ENCODE results near the gene GRIN2D. TPM values are rescaled to one million over a fixed set of nuclear protein-coding genes. Genes with fewer than 3 reads are reported as not detected.

GRIN2D gene
- total and polyA plus RNA-seq, 2 of the 8 experiments (the other 6 are each of a cell fraction or from before 2014, with no cell fraction given) = 2.2 to 12.4 TPM

- H3K27me3 ChIP-seq (replicated peaks in 1 of 4; ENCODE audit: control insufficient read depth in 3 of 4, extremely low read depth in 1 of 4, insufficient read depth in 3 of 4, low read length in 3 of 4) = peaks cover 6 to 50% (median 42%) of the 10 kb centered on the region in 4 experiments
- no peak overlapping the region; the same call in 1 of the 2 replicates for H2BK5ac ChIP-seq (ENCODE audit: low read depth, low read length)
- H3K79me1 ChIP-seq (ENCODE audit: low read depth, low read length) = no peaks in the 10 kb centered on the region
- H4K20me1 ChIP-seq (replicated peaks in 1 of 2; ENCODE audit: control insufficient read depth in 1 of 2, insufficient read depth in 2 of 2, low read length in 2 of 2) = no peaks in the 10 kb centered on the region
- H2BK20ac ChIP-seq (ENCODE audit: low read length) = no peak overlapping the region
- no peak overlapping the region for H2BK12ac ChIP-seq (ENCODE audit: low read depth, low read length)
- ChIA-PET CTCF (ENCODE audit: partially characterized antibody) (interaction anchor here (0.7 to 0.9 kb wide), 2 partner anchors 36 to 66 kb away, joined by 3 read pairs; no protein-coding TSS in a partner anchor), POLR2A (ENCODE audit: partially characterized antibody) (interaction anchor here (0.7 to 4.0 kb wide), 10 partner anchors 7 to 223 kb away, joined by 3 to 20 read pairs (median 4); partner anchors contain the start of genes SPHK2, SYNGR4 and TMEM143)
- H2BK15ac ChIP-seq (ENCODE audit: low read length) = peak overlapping the region; percentile 12; the same call in 1 of the 2 replicates
- H3K79me2 ChIP-seq (ENCODE audit: control insufficient read depth in 1 of 2, insufficient read depth in 2 of 2, low read length in 2 of 2) = no peaks in the 10 kb centered on the region
- DNase-seq (ENCODE audit: low read depth in 1 of 2, low spot score in 2 of 2) (peak in 1 of 2 experiments; percentile 60), FAIRE-seq (no peak)
- H2AK5ac ChIP-seq (ENCODE audit: low read depth, low read length) = peak overlapping the region; percentile 39; the same call in 1 of the 2 replicates
- H3K4me1 ChIP-seq (replicated peaks in 1 of 4; ENCODE audit: control insufficient read depth in 3 of 4, insufficient read depth in 4 of 4, low read length in 3 of 4) = peaks cover 3 to 50% (median 36%) of the 10 kb centered on the region in 4 experiments
- H4K5ac ChIP-seq (ENCODE audit: insufficient read length, low read depth, low read length) = no peak overlapping the region
- no peak overlapping the region for H3K27ac ChIP-seq (ENCODE audit: low read depth, low read length)
- H3K4me2 ChIP-seq (ENCODE audit: insufficient read depth in 1 of 2, low read depth in 2 of 2, low read length in 2 of 2) = peak overlapping the region; percentile 8 to 81; a peak in 2 of 4 replicates
- H3K4me3 ChIP-seq (ENCODE audit: extremely low read depth in 1 of 4, insufficient read depth in 2 of 4, low read depth in 3 of 4, low read length in 4 of 4) = peak overlapping the region in 1 of 4 experiments; percentile 65; a peak in 1 of 8 replicates
- H4K91ac ChIP-seq (replicated peaks; ENCODE audit: insufficient read length, low read length) = no peak overlapping the region
- H4K8ac ChIP-seq (ENCODE audit: extremely low read depth, insufficient read depth, low read length) = 0 out of 2 replicates have a peak overlapping the region, but pooled peaks have one; percentile 5
- H3K23me2 ChIP-seq (ENCODE audit: low read depth, low read length) = peaks cover 28% of the 10 kb centered on the region
- no peak overlapping the region for H3K56ac ChIP-seq (replicated peaks; ENCODE audit: insufficient read length, low read depth, low read length)
- H3K23ac ChIP-seq (ENCODE audit: insufficient read length) = no peak overlapping the region
- H3K9ac ChIP-seq (replicated peaks in 1 of 4; ENCODE audit: extremely low read depth in 1 of 4, low read depth in 3 of 4, low read length in 3 of 4) = no peak overlapping the region
- H2AFZ ChIP-seq (ENCODE audit: low read length) = no peak overlapping the region
- H3K18ac ChIP-seq (ENCODE audit: extremely low read depth, low read length) = no peak overlapping the region
- no peaks in the 10 kb centered on the region for H3K9me3 ChIP-seq (ENCODE audit: insufficient read depth in 2 of 2, low read depth in 1 of 2, low read length in 1 of 2)
- 54% methylated on average over 21 of the region's 24 CpGs; no CpG with 5 or more reads in 1 of the 2 experiments for WGBS, 2 experiments (ENCODE audit: extremely low coverage in 1 of 2, insufficient coverage in 1 of 2, insufficient read length in 1 of 2, insufficient replicate concordance in 2 of 2, low coverage in 1 of 2, low lambda C conversion rate in 2 of 2, missing lambda C conversion rate in 1 of 2)
- H3K36me3 ChIP-seq (ENCODE audit: control insufficient read depth in 2 of 4, insufficient read depth in 4 of 4, low read length in 3 of 4) = no peaks in the 10 kb centered on the region
- H3K4ac ChIP-seq (replicated peaks; ENCODE audit: insufficient read length, low read depth, low read length) = no peak overlapping the region
- H3K14ac ChIP-seq (ENCODE audit: insufficient read length) = no peak overlapping the region
- no peak overlapping the region for H2BK120ac ChIP-seq (replicated peaks; ENCODE audit: low read depth, low read length)
- TF ChIP-seq MAX (IDR thresholded peaks at IDR 0.05) (no peak), CBX8 (IDR thresholded peaks at IDR 0.05; ENCODE audit: borderline replicate concordance, low read depth, low read length) (no peak), EGR1 (IDR thresholded peaks at IDR 0.05; ENCODE audit: borderline replicate concordance, low read depth, low read length) (no peak), TAF7 (optimal IDR thresholded peaks at IDR 0.05; ENCODE audit: borderline replicate concordance, low read depth, low read length) (no peak), HDAC2 (IDR thresholded peaks at IDR 0.05; ENCODE audit: borderline replicate concordance in 1 of 2, low read depth in 2 of 2, low read length in 2 of 2) (no peak), BACH1 (IDR thresholded peaks at IDR 0.05; ENCODE audit: low read length) (no peak), RAD21 (IDR thresholded peaks at IDR 0.05 in 1 of 2, conservative IDR thresholded peaks at IDR 0.05 in 1 of 2; ENCODE audit: low read depth in 2 of 2, low read length in 2 of 2) (no peak), RFX5 (IDR thresholded peaks at IDR 0.05; ENCODE audit: borderline replicate concordance, low read depth, low read length) (no peak)
- TF ChIP-seq, protein P1, sequence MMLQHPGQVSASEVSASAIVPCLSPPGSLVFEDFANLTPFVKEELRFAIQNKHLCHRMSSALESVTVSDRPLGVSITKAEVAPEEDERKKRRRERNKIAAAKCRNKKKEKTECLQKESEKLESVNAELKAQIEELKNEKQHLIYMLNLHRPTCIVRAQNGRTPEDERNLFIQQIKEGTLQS (IDR thresholded peaks at IDR 0.05; ENCODE audit: insufficient read depth, low read depth, low read length) = no peak
These were observed 2.8 kb downstream of the GRIN2D start for GRCh38 chr19:48396016-48396823.

Data from H1 (cell line).